Germinal center (tissue), 1 donor: ENCODE data around the gene RASSF5.

Experiments
- DNase-seq: peaks from one replicate; pipeline ENCODE4 v3.0.0; 2012; ENCODE audit warnings: mixed read lengths, low spot score

RASSF5 gene

DNA sequence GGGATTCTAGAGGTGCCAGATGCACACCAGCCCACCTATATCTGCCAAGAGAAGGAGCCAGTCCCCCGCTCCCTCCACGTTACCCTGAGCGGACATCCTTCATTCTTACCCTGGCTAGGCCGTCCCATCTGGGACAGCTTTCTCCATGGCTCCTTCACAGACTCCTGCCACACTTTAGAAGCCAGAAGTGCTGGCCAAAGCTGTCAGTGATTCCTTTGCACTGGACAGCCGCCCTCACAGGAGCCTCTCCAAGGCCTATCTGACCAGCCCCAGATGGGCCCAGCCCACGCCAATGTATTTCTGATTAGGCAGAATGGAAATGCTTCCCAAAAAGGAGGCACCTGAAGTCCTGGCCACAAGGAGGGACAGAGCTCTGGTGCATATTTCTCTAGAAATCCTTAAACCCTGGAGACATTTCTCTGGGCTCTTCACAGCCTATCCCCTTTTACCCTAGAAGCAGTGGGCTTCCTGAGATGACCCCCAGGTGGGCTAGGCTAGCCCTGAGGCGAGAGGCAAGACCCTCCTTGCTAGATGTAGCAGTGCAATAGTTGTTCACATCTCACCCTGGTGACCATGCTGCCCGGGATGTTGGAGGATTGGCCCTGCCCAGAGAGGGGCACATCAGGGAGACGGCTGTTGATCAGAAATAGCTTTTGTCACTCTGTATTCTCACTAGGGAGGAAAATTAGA is 44.1 kb downstream of the RASSF5 start:
- DNase-seq: no peak

- DNase-seq: no peak
Measured at GRCh38 chr1:206551986-206552326, 44.6 kb downstream of the RASSF5 start.

GRCh38 chr1:206554211-206554610 is 46.9 kb downstream of the RASSF5 start:
- DNase-seq: no peak

GRCh38 chr1:206554701-206555472 is 47.6 kb downstream of the RASSF5 start:
- DNase-seq: no peak

DNA sequence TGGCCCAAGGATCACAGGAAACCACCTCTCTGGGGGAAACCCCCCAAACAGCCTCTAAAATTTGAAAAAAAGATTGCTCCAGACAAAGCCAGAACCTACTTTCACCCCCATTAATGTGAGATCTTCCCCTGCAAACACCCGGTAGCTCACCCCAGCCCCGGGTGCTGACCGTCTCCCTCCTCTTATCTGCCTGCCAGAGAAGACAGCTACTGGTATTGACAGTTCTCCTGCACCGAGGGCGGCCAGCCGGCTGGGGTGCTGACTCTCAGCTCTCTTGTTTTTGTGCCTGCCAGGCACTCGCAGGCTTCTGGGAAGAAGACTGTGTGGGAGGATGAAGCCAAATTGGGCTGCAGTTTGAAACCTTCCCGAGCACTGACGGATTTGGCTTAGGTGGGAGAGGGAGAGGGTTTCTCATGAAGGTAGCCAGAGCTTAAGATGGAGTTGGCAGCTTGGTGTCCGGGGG is 48.2 kb downstream of the RASSF5 start:
- peak; percentile 17 for DNase-seq

DNA sequence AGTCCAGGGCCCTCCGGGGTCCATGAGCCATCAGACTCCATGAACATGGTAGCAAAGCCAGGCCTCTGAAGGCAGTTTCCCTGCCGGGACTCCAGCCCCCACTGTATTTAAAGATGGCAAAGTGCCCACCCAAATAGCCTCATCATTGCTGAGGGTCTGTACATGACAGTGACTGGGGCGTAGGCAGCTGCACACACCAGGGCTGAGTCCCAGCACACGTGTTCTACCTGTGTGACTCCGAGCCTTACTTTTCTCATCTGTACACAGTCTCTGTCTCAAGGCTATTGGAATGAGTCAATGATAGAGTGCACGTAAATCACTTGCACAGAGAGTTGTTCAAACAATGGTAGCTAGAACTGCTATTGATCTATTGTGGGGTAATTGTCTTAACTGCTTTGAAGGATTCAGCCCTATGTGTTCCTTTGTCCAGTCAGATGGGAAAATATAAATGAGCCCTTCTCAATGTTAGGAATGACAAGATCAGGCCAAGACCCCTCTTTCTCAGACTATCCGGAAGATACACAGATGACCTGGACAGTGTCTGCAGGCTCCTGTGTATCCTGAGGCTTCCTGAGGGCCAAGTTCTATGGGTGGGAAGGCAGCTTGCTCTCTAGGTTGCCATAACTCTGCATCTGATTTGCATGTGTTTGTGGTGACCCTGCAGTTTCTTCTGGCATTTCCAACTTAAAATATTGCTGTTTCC is 48.9 kb downstream of the RASSF5 start:
- peak; percentile 34 for DNase-seq

- DNase-seq: peak; percentile 82
Measured at GRCh38 chr1:206556750-206557635, 49.7 kb downstream of the RASSF5 start.

DNA sequence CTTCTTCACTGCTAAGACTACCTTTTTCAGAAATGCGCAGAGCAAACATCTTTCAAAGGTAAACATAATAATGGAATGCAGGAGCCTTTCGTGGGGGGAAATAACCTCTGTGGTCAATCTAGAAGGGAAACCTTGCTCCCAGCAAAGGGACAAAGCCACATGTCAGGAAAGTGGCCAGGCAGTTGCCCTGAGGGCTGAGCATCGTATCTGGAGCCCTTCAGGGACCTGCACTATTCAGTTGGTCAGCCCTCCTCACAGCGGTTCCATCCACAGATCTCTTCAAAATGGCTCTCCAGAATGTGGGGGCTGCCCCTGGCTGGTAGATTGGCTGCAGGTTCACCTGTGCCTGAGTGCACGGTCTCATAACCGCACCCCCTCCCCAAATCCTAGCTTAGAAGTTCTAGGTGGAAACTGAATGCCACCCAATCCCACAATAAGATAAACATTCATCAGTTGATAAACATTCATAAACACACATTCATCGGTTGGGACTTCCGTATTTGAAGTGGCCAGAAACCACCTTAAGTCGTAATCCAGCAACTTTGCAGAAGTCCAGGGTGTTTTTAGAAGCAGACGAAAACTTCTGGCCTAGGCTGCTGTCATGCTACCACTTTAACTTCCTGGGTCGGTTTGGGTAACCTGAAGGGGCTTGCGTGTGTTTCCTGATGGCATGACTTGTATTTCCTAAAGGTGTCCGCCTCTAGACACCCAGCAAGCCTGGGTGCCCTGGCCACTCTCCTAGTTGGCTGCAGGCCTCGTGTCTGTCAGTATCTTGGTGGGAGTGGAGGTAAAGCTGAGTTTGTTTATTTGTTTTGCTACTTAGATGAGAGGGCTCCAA is 50.5 kb downstream of the RASSF5 start:
- peak; percentile 36 for DNase-seq

- peak; percentile 70 for DNase-seq
Measured at GRCh38 chr1:206558794-206559671, 51.7 kb downstream of the RASSF5 start.

DNA sequence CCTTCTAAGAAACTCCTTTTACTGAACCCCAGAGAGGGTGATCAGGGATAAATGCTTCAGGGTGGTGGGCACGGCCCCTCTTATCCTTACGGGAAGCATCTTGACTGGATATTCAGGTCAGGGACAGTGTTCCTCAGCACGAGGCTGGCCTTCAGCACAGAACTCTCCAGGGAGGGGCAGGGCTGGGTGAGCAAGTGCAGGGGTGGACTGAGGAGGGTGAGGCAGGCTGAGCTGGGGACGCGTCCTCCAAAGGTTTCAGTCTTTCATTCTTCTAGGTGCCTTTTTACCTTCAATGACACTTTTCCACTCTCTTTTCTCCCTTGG is 52.3 kb downstream of the RASSF5 start:
- no peak for DNase-seq

DNA sequence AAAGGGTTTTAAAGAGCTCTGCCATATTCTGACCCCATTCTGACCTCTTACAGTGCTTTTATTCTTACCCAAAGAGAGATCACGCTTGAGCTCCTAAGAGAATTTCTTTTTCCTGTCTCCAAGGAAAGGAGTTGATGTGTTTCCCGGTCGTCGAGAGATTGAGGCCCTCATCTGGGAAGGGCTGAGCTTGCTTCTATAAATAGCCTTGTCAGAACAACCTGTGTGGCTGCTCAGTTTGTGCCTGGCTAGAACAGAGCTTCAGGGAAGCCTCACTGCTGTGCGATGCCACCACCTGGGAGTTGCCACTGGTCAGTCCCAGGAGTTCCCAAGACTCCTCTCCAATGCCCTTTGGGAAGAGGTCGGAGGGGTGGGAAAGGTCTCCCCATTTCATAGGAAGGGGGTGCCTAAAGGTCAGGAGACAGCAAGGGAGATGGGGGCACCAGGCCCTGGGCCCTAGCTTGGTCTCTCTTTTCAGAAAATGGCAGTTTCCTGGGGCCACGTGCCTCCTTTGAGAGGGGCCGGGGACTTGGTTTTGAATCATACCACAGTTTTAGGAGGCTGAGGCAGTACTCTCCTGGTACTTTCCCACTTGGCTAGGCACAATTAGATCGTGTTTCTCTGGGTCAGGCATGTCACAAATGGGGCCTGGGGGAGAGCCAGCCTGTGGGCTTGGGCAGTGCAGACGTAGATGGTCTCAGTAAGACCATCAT is 52.8 kb downstream of the RASSF5 start:
- DNase-seq: no peak

DNA sequence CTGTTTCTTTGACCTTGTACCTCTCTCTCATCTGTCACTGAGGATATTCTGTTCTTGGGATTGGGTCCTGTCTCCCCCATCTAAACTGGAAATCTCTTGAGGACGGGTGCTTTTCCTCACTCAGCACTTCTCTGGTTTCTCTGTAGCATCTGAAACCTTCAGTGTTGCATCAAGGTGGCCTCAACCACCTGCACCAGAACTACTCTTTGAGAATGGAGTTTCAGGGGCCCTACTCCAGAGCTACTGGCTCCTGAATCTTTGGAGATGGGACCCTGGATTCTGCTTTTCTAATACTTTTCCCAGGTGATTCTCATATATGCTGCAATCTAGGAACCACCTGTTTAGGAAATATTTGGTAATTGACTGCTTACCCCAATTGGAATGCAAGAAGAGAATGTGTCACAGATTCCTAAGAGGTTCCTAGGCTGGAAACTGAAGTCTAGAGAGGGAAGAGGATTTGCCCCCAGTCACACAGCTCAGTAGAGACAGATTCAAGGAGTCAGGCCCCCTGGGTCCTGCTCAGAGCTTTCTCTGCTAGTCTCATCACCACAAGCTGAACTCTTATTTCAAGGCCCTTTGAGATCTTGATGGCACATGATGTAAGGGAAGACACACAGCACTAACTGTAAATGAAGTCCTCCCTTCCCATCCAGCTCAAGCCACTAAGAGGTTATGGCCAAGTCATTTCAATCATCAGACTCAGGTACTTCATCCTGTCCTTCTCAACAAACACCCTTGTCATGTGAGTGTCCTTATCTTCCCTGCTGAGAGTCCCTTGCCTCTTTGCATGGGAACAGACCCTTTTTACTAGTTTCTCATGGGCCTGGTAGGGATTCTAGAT is 56.3 kb downstream of the RASSF5 start:
- no peak for DNase-seq

DNA sequence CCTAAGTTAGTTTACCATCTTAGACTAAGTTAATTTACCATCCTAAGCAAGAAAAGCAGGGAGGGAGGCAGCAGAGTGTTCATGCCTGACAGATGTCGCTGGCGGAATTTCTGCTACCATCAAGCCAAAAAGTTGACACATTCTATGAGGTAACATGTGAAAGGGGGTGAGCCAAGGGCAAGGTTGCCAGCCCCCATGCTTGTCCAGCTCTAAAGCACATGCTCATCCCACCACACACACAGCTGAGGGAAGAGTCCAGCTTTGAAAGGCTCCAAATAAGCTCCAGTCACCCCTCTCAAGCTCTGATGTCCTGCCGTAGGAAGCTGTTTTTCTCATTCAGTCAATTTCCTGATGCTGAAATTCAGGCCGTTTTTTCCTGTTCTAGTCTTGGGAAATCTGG is 58.7 kb downstream of the RASSF5 start:
- DNase-seq: no peak

DNA sequence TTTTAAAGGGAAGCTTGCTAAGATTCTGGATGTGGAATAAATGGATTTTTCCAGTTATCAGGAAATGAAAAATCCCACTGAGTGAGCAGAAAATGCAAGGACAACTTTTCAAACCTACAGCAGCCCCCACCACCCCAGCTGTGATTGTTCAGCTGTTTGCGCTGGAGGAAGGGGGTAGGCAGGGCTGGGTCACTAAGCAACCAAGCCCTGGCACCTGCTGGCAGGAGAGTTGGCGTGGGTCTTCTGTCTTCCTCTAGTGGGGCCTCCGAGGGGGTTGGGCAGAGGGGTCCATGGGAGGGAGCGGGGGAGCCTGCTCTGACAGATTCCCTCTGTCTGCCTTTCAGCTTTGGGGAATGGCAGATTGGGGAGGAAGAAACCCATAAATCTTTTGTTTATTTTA is 59.7 kb downstream of the RASSF5 start:
- DNase-seq: no peak

- DNase-seq: no peak
Measured at GRCh38 chr1:206568256-206568655, 60.9 kb downstream of the RASSF5 start.

GRCh38 chr1:206568779-206569352 is 61.5 kb downstream of the RASSF5 start:
- no peak for DNase-seq

- no peak for DNase-seq
Measured at GRCh38 chr1:206569556-206569955, 62.2 kb downstream of the RASSF5 start.

DNA sequence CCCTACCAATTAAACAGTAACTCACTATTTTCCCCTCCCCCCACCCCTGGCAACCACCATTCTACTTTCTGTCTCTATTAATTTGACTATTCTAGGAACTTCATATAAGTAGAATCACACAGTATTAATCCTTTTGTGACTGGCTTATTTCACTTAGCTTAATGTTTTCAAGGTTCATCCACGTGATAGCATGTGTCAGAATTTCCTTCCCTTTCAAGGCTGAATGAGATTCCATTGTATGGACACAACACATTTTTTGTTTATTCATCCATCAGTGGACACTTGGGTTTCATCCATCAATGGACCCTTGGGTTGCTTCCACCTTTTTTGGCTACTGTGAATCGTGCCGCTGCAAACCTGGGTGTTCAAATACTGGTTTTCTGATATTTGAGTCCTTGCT is 63.2 kb downstream of the RASSF5 start:
- no peak for DNase-seq
